H9 (cell line): ENCODE data around the gene FOXQ1. TPM values are rescaled to one million over a fixed set of nuclear protein-coding genes. Genes with fewer than 3 reads are reported as not detected.

ENCODE experiments used
- DNase-seq: peaks from one replicate; pipeline ENCODE4 v3.0.0-alpha.2; 2017
- H2AFZ ChIP-seq: one replicate; pipeline ENCODE4 v1.6.1; 2013; ENCODE audit warnings: mild to moderate bottlenecking, low read length, control low read depth, moderate library complexity
- H2AK5ac ChIP-seq: 2 replicates; pipeline ENCODE4 v1.6.1; 2013; ENCODE audit warnings: low read length, control low read depth, mixed read lengths; ENCODE audit not compliant: insufficient read length
- H2BK120ac ChIP-seq: one replicate; pipeline ENCODE4 v1.6.1; 2013; ENCODE audit warnings: low read depth, mild to moderate bottlenecking, low read length, control low read depth, inconsistent platforms; ENCODE audit not compliant: poor library complexity, severe bottlenecking
- H2BK12ac ChIP-seq: 2 replicates; pipeline ENCODE4 v1.6.1; 2013; ENCODE audit warnings: low read length, control low read depth, mixed read lengths, low read depth; ENCODE audit not compliant: insufficient read length
- H2BK15ac ChIP-seq: 2 replicates; pipeline ENCODE4 v1.6.1; 2013; ENCODE audit warnings: low read depth, low read length, control low read depth
- H2BK20ac ChIP-seq: one replicate; pipeline ENCODE4 v1.6.1; 2013; ENCODE audit warnings: low read depth, mild to moderate bottlenecking, low read length, control low read depth, inconsistent platforms; ENCODE audit not compliant: poor library complexity, severe bottlenecking
- H2BK5ac ChIP-seq: 2 replicates; pipeline ENCODE4 v1.6.1; 2013; ENCODE audit warnings: low read length, control low read depth, mixed read lengths; ENCODE audit not compliant: insufficient read length
- H3K14ac ChIP-seq: 2 replicates; pipeline ENCODE4 v1.6.1; 2013; ENCODE audit warnings: low read length, control low read depth; ENCODE audit not compliant: insufficient read depth
- H3K18ac ChIP-seq: 2 replicates; pipeline ENCODE4 v1.6.1; 2013; ENCODE audit warnings: low read depth, mild to moderate bottlenecking, mixed read lengths, low read length, control low read depth; ENCODE audit not compliant: insufficient read length
- H3K23ac ChIP-seq: 2 replicates; pipeline ENCODE4 v1.6.1; 2013; ENCODE audit warnings: low read length, control low read depth, mixed read lengths, low read depth; ENCODE audit not compliant: insufficient read length
- H3K23me2 ChIP-seq: 2 replicates; pipeline ENCODE4 v1.6.1; 2013; ENCODE audit warnings: low read depth, mild to moderate bottlenecking, mixed read lengths, low read length, control low read depth; ENCODE audit not compliant: insufficient read length, poor library complexity, severe bottlenecking
- H3K27ac ChIP-seq: 2 replicates; pipeline ENCODE4 v1.5.1; 2013; ENCODE audit warnings: low read length, control low read depth, mixed read lengths, low read depth; ENCODE audit not compliant: insufficient read length
- H3K27me3 ChIP-seq: 2 replicates; pipeline ENCODE4 v1.6.1; 2013; ENCODE audit warnings: low read length, control low read depth, inconsistent platforms; ENCODE audit not compliant: insufficient read depth
- H3K4ac ChIP-seq: 2 replicates; pipeline ENCODE4 v1.6.1; 2013; ENCODE audit warnings: low read depth, mild to moderate bottlenecking, control low read depth, inconsistent platforms, low read length, moderate library complexity
- H3K4me1 ChIP-seq: 2 replicates; pipeline ENCODE4 v1.6.1; 2013; ENCODE audit warnings: low read length, control low read depth, inconsistent platforms; ENCODE audit not compliant: insufficient read depth
- H3K4me2 ChIP-seq: 2 replicates; pipeline ENCODE4 v1.6.1; 2013; ENCODE audit warnings: low read length, control low read depth, mixed read lengths; ENCODE audit not compliant: insufficient read length, insufficient read depth
- H3K56ac ChIP-seq: 2 replicates; pipeline ENCODE4 v1.6.1; 2013; ENCODE audit warnings: low read depth, mild to moderate bottlenecking, mixed read lengths, low read length, control low read depth; ENCODE audit not compliant: insufficient read length
- H3K79me1 ChIP-seq: 2 replicates; pipeline ENCODE4 v1.6.1; 2013; ENCODE audit warnings: low read depth, mild to moderate bottlenecking, moderate library complexity, low read length, control low read depth, inconsistent platforms; ENCODE audit not compliant: insufficient read depth, poor library complexity, severe bottlenecking
- H3K79me2 ChIP-seq: 2 replicates; pipeline ENCODE4 v1.6.1; 2013; ENCODE audit warnings: low read length, control low read depth, inconsistent platforms; ENCODE audit not compliant: insufficient read depth
- H3K9ac ChIP-seq: 2 replicates; pipeline ENCODE4 v1.6.1; 2013; ENCODE audit warnings: low read length, control low read depth, mixed read lengths; ENCODE audit not compliant: insufficient read length; ENCODE audit errors: extremely low read depth
- H3K9me3 ChIP-seq: one replicate; pipeline ENCODE4 v1.6.1; 2013; ENCODE audit warnings: low read depth, low read length, inconsistent platforms; ENCODE audit not compliant: control insufficient read depth
- H3T11ph ChIP-seq: one replicate; pipeline ENCODE4 v1.6.1; 2013; ENCODE audit warnings: mild to moderate bottlenecking, low read length, control low read depth, inconsistent platforms
- H4K20me1 ChIP-seq: one replicate; pipeline ENCODE4 v1.6.1; 2013; ENCODE audit not compliant: control insufficient read depth, insufficient read length, insufficient read depth
- H4K5ac ChIP-seq: 2 replicates; pipeline ENCODE4 v1.6.1; 2013; ENCODE audit warnings: low read depth, mild to moderate bottlenecking, mixed read lengths, low read length, control low read depth; ENCODE audit not compliant: insufficient read length
- H4K8ac ChIP-seq: replicated peaks from 2 replicates; pipeline ENCODE4 v1.6.1; 2013; ENCODE audit warnings: low read length, control low read depth, mixed read lengths, low read depth; ENCODE audit not compliant: insufficient read length
- H4K91ac ChIP-seq: 2 replicates; pipeline ENCODE4 v1.6.1; 2013; ENCODE audit warnings: low read depth, mild to moderate bottlenecking, moderate library complexity, mixed read lengths, low read length, control low read depth; ENCODE audit not compliant: insufficient read length
- H3K27ac Mint-ChIP-seq, 3 experiments: 2 replicates in 2 of 3; 3 replicates in 1 of 3; pipeline ENCODE4 v1.8.0; 2020 to 2021; ENCODE audit warnings: mixed read lengths in 3 of 3, mild to moderate bottlenecking in 1 of 3, moderate library complexity in 1 of 3
- H3K27me3 Mint-ChIP-seq: 2 replicates; pipeline ENCODE4 v1.8.0; 2021; ENCODE audit warnings: low read depth, mild to moderate bottlenecking, moderate library complexity, mixed read lengths
- H3K36me3 Mint-ChIP-seq, 3 experiments: 2 replicates in 2 of 3; 3 replicates in 1 of 3; pipeline ENCODE4 v1.8.0; 2020 to 2021; ENCODE audit warnings: low read depth in 3 of 3, mixed read lengths in 3 of 3; ENCODE audit not compliant: insufficient read depth in 1 of 3
- H3K4me1 Mint-ChIP-seq, 2 experiments: 2 replicates each; pipeline ENCODE4 v1.8.0; 2020; ENCODE audit warnings: mixed read lengths in 2 of 2
- H3K4me3 Mint-ChIP-seq, 2 experiments: 2 replicates in 1 of 2; 3 replicates in 1 of 2; pipeline ENCODE4 v1.8.0; 2020 to 2021; ENCODE audit warnings: mild to moderate bottlenecking in 2 of 2, mixed read lengths in 2 of 2, moderate library complexity in 1 of 2
- H3K9me3 Mint-ChIP-seq, 2 experiments: 2 replicates in 1 of 2; 3 replicates in 1 of 2; pipeline ENCODE4 v1.8.0; 2020; ENCODE audit warnings: mild to moderate bottlenecking in 2 of 2, mixed read lengths in 2 of 2, moderate library complexity in 1 of 2
- WGBS: extraction: QIAGEN DNeasy Blood & Tissue Kit; methylation state at CpG from one replicate; pipeline ENCODE4 v1.1.7; 2013; ENCODE audit warnings: missing lambda C conversion rate, low lambda C conversion rate, mixed read lengths; ENCODE audit not compliant: insufficient read length; ENCODE audit errors: extremely low coverage; 5-methylcytosine and 5-hydroxymethylcytosine counted together
- total RNA-seq: library from RNA; stranded (reverse); gene quantifications from 2 replicates; pipeline ENCODE4 v1.2.1, GENCODE V29; 2021
- TF ChIP-seq, protein P1 (sequence below): fragments of 200-600 bp; sonication (generic); conservative IDR thresholded peaks from 3 replicates; pipeline ENCODE4 v1.8.0; 2021; ENCODE audit warnings: antibody characterized with exemption, mild to moderate bottlenecking

The FOXQ1 gene
- total RNA-seq, 1 experiment from 2014 or later, result 0.15 TPM

DNA sequence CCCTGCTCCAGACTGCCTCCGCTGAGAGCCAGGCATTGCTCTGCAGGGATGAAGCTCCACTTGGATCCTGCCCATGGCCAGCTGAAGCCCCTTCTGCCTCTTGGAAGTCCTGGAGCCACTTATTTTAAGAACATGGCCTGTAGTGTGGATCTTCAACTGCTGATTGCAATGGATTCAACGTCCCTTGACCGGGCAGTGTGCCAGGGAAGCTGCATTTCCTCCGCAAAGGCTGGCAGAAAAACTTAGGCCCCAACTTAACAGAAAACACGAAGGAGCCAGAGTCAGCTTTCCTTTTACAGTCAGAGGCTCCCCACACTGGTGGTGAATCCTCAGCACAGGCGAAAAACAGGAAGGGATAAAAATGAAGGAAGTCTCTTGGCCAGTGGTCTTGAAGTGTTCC, 26.3 kb upstream of the FOXQ1 start:
- no CpG with 5 or more reads among the region's 6 CpGs for WGBS
- H3K9ac ChIP-seq, result no peak overlapping the region

More for the DNA sequence above, 26.3 kb upstream of the FOXQ1 start:
- H3K4me1 ChIP-seq, result peaks cover 4% of the 10 kb centered on the region; the same call in 1 of the 2 replicates
- no peak overlapping the region for H4K8ac ChIP-seq
- no peaks in the 10 kb centered on the region for H3K79me1 ChIP-seq
- peaks cover 23% of the 10 kb centered on the region for H3K27me3 Mint-ChIP-seq
- no peaks in the 10 kb centered on the region; a peak in 1 of 5 replicates for H3K9me3 Mint-ChIP-seq
- no peak overlapping the region for H2BK5ac ChIP-seq
- H3K36me3 Mint-ChIP-seq, result no peaks in the 10 kb centered on the region; a peak in 1 of 7 replicates
- no peak overlapping the region for H2AFZ ChIP-seq
- H2AK5ac ChIP-seq, result no peak overlapping the region
- H3K4me1 Mint-ChIP-seq, result peaks cover 2 to 9% of the 10 kb centered on the region in 2 experiments; a peak in 2 of 4 replicates
- no peak overlapping the region for H2BK12ac ChIP-seq
- H3K56ac ChIP-seq, result no peak overlapping the region
- H3K18ac ChIP-seq, result no peak overlapping the region
- no peak overlapping the region for H3K4me2 ChIP-seq
- no peak for DNase-seq
- no peaks in the 10 kb centered on the region for H3K9me3 ChIP-seq
- H4K91ac ChIP-seq, result no peak overlapping the region
- H4K20me1 ChIP-seq, result no peaks in the 10 kb centered on the region
- H3K79me2 ChIP-seq, result no peaks in the 10 kb centered on the region
- TF ChIP-seq, protein P1, sequence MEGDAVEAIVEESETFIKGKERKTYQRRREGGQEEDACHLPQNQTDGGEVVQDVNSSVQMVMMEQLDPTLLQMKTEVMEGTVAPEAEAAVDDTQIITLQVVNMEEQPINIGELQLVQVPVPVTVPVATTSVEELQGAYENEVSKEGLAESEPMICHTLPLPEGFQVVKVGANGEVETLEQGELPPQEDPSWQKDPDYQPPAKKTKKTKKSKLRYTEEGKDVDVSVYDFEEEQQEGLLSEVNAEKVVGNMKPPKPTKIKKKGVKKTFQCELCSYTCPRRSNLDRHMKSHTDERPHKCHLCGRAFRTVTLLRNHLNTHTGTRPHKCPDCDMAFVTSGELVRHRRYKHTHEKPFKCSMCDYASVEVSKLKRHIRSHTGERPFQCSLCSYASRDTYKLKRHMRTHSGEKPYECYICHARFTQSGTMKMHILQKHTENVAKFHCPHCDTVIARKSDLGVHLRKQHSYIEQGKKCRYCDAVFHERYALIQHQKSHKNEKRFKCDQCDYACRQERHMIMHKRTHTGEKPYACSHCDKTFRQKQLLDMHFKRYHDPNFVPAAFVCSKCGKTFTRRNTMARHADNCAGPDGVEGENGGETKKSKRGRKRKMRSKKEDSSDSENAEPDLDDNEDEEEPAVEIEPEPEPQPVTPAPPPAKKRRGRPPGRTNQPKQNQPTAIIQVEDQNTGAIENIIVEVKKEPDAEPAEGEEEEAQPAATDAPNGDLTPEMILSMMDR, result no peak
- H3K4ac ChIP-seq, result no peak overlapping the region
- H2BK20ac ChIP-seq, result no peak overlapping the region
- H2BK15ac ChIP-seq, result no peak overlapping the region
- H3K23me2 ChIP-seq, result no peaks in the 10 kb centered on the region
- H3K27me3 ChIP-seq, result no peaks in the 10 kb centered on the region
- H3K27ac Mint-ChIP-seq, result no peak overlapping the region
- H3K4me3 Mint-ChIP-seq, result no peak overlapping the region
- H2BK120ac ChIP-seq, result no peak overlapping the region
- no peak overlapping the region for H3T11ph ChIP-seq
- no peak overlapping the region for H4K5ac ChIP-seq
- H3K27ac ChIP-seq, result no peak overlapping the region
- H3K14ac ChIP-seq, result no peak overlapping the region
- H3K23ac ChIP-seq, result no peak overlapping the region
